G401.6 (cell line): ENCODE results near the gene FIZ1.

ENCODE experiments used
- FAIRE-seq: peaks from 2 replicates; lab custom pipeline; 2012; peaks lifted over from hg19 to GRCh38; lab: Jason Lieb, UNC

The FIZ1 gene

DNA sequence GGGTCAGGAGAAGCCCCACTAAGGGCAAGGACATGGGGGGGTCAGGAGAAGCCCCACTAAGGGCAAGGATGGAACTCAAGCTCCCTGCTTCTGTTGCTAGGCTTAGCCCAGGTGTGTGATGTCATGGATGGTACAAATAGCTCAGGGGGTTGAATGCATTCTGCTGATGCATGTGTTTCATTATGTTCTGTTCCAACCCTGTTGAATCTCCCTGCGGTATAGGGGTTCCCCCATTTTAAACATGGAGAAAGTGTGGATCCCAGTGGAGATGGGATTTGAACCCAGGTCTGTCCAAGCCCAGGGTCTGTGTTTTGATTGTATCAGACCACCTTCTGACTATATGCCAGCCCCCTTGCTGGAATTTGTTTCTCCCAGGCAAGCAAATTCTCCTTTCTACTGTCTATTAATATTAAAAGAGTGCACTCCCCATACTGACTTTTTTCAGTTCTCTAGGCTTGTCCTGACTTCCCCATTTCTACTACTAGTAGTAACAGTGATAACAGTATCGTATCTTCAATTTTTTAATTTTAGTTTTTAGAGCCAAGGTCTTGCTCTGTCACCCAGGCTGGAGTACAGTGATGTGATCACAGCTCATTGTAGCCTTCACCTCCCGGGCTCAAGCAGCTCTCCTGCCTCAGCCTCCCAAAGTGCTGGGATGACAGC is 12.8 kb upstream of the FIZ1 start:
- no peak for FAIRE-seq

DNA sequence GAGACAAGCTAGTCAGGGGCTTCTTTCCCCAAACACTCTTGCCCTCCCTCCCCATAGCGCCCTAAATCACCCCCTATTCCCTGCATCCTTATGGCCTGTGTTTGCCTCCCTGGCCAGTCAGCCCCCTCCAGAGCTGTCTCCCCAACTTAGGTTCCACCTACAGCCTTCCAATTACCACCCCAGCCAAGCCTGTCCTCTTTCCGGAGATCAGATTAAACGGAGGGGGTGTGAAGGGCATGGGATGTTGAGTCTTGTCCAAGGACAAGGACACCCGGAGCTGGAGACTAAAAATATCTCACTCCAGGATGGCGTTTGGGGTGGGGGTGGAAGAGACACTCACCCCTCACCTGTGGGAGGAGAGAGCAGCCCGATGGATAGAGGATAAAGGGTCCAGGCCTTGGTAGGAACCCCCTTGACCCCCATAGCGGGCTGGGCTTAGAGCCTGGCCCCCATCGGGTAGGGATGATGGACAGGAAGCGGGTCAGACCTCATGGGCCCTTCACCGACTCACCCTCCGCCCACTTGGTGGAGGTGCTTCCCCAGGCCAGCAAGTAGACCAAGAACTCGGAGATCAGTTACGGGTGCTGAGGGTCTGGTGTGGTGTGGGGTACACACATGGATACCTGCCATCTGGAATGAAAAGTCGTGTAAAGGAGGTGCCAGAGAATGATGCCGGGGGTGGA is 12.1 kb upstream of the FIZ1 start:
- no peak for FAIRE-seq

DNA sequence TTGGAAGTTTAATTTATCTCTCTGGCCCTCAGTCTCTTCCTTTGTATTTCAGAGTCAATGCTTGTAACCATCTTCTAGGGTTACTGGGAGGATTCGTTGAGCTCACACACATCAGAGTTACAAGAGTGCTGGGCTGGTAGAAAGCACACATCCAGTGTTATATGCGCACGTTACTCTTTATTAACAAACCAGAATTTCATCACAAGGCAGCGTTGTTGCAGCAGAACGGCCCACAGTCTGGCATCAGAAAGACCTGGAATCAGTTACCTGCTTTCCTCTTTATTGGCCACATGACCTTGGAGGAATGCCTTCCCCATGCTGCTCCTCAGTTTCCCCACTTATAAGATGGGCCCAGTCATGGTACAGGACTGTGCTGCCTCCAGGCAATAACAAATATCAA is 10.0 kb upstream of the FIZ1 start:
- FAIRE-seq: no peak

DNA sequence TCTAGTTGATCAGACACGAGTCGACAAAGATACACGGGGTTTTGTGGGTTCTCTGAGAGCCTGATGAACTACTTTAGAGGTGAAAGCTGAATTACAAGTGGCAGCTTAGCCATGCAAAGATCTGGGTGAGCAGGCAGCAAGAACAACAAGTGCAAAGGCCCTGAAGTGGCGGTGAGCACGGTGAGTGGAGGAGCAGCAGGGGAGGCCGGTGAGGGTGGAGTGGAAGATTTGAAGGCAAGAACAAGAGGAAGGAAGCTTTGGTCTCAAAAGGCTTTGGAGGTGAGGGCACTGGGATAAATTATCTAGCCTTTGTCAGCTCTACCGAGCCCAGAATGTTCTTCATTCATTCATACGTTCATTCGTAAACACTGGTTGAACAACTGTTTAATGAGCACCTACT is 7.5 kb upstream of the FIZ1 start:
- FAIRE-seq: no peak

- FAIRE-seq: no peak
Observed at GRCh38 chr19:55606471-55606787, 7.1 kb upstream of the FIZ1 start.

DNA sequence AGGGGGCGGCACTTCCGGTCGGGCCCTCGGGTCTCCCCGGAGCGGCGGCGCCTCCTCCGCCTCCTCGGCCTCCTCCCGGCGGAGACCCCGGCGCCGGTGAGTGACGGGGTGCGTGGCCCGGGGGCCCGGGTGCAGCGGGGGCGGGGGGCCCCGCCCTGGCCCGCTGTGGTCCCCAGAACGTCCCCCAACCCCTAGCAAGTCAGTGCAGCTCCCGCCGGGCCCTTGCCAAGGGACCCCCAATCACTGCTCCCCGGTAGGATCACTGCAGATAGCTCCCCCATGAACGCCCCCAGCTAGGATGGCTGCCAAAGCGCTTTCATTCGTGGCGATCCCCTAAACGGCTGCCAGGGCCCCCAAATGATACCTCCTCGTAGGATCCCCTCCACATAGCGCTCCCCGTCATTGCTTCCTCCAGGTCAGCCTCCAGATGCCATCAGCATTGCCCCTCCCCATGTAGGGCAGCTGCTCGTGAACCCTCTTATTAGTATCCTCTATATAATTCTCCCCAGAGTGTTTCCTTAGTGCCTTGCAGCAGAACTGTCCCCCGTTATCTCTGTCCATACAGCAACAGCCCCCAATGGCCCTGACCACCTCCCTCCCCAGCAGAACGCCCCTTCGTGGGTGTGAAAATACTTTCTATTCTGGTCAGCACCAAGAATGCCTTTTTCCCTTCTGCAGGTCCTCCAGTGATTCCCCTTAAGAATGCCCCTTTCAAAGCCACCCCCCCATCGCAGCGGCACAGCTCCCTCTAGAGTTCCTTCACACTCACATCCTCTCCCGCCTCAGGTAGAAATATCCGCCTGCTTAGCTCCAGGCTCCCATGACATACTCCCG is 6.5 kb upstream of the FIZ1 start, which contains the start of gene ZNF865:
ZNF865 (plus strand) TSS at position 11 of the 834 bp plus-strand sequence. CDS start 7,972 bp downstream, outside the sequence.
- peak; percentile 50 for FAIRE-seq

GRCh38 chr19:55605207-55605636 is 5.9 kb upstream of the FIZ1 start:
- FAIRE-seq: peak; percentile 96

GRCh38 chr19:55603581-55604292 is 4.4 kb upstream of the FIZ1 start:
- no peak for FAIRE-seq

DNA sequence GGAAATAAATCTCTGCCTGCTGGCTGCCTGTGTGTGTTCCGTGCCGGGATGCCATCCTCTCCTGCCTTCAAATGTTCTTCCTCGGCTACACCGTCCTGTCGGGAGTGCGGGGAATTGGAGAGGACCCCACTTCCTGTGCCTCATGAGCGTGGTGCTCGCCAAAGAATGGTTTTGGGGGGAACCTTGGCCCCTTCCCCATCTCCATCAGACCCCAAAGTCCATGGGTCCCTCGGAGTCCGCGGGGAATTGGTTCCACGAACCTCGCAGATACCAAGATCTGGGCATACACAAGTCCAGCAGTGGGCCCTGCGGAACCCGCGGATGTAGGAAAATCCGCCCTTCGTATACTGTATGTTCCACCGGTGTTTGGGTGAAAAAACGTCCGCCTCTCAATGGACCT is 3.8 kb upstream of the FIZ1 start:
- no peak for FAIRE-seq

DNA sequence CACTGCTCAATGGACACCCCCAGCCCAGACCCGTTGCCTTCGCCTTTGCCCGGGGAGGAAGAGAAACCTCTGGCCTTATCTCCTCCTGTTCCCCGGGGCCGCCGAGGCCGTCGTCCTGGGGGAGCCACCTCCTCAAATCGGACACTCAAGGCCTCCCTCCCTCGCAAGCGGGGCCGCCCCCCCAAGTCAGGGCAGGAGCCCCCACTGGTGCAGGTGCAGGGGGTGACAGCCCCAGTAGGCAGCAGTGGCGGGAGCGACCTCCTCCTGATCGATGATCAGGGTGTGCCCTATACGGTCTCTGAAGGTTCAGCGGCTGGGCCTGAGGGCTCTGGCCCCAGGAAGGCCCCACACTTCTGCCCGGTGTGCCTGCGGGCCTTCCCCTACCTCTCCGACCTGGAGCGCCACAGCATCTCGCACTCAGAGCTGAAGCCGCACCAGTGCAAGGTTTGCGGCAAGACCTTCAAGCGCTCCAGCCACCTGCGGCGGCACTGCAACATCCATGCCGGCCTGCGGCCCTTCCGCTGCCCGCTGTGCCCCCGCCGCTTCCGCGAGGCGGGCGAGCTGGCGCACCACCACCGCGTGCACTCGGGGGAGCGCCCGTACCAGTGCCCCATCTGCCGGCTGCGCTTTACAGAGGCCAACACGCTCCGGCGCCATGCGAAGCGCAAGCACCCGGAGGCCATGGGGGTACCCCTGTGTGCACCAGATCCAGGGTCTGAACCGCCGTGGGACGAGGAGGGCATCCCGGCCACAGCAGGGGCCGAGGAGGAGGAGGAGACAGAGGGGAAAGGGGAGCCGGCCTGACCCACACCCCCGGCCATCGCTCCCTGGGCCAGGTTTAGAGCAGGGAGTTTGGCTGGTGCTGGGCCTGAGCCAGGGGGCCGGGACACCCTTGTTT is 3.0 kb upstream of the FIZ1 start:
- FAIRE-seq: no peak

DNA sequence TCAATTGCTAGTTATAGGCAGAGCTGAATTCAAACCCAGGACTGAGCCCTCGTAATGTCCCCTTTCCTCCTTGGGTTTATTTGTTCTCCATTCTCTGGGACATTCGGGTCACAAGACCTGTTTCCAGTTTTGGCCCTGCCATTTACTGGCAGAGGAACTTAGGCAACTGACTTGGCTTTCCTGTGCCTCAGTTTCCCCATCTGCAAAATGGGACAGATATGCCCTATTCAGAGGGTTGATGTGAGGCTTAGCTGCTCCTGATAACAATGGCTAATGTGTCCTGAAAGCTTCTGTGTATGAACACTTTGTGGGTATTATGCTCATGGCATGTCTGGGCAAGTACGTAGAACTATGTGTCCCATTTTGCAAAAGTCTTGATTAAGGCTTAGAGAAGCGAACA is 1.8 kb upstream of the FIZ1 start:
- FAIRE-seq: no peak

DNA sequence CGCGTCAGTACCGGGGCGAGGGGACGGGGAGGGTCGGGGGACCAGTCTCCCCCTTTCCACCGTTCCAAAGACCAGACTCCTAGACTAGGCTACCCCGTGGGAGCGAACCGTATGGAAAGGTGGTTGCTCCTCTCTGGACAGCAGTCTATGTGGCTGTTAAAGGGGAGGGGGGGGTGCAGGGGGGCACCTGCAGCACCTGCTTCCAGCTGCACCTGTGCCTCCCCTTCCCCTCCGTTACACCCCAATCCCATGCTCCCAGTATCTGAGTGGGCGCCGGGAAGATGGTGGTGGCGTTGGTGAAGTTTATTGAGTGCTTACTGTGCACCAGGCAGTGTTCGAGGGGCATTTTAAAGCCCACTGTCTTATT is 1.3 kb upstream of the FIZ1 start:
- FAIRE-seq: no peak

DNA sequence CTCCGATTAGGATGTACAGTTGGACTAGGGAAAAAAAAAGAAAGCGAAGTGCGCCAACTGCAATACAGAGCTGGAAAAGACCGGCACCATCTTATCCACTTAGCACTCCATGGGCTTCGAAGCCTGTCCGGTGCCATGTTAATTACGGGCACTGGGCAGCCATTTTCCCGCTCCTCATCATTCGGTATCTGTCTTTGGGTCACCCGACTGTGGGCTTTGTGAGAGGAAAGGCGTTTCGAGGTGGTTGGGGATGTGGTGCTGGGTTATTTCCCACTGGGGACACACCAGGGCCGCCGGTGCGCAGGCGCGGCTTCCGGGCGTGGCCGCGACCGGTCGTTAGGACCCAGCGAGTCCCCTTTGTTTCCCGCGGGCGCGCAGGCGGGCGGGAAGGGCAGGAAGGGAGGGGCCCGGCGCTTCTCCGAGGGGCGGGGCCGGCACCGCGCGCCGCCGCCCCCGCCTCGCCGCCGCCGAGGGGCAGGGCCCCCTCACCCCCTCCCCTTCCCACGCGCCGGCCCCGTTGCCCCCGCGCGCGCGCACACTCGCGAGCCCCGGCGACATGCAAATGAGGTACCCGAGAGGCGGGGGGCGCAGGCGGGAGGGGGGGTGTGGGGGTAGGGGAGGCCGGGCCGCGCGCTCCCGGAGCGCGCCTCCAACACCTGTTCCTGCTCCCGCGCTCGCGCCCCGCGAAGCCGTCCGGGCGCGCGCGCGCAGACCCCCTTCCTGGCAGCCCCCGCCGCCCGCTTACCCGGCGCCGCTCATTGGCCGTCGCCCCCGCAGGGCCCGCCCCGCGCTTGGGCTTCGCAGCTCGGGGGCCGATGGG is 735 bp upstream of the FIZ1 start, which contains the start of gene ZNF524:
ZNF524 (plus strand) TSS at position 447 of the 820 bp plus-strand sequence. CDS start 1,825 bp downstream, outside the sequence.
- no peak for FAIRE-seq

DNA sequence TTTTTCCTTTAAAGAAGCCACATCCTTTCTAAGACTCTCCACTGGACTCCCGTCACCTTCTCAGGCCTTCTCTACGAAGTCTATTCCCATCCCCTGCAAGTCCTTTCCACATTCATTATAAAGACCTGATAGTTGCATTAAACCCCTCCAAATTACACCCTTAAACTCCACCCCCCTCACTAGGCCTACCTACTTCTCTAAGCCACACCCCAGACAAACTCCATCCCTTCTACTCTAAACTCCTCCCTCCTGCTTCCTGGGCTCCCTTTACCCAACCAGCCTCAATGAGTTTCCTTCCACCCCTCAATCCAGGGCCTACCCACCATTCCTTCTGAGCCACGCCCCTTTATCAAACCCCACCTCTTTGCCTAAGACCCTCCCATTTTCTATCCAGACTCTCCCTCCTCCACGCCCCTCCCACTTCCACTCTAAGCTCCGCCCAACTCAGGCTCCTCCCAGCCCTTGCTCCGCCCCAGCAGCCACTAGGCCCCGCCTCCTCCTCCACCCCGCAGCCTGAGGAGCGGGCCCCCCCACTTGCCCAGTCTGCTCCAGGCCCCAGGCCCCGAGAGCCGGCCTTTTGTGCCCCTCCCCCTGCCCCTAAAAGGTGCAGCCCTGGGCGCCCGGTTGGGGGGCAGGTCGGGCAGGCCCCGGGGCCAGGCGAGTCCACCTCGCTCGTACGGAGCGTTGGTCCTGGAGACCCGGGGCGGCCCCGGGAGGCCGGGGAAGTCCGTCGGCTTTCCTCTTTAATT is 424 bp downstream of the FIZ1 start:
- peak; percentile 97 for FAIRE-seq

- FAIRE-seq: no peak
Observed at GRCh38 chr19:55598034-55598433, 1.3 kb downstream of the FIZ1 start.

- no peak for FAIRE-seq
Observed at GRCh38 chr19:55597501-55597921, 1.8 kb downstream of the FIZ1 start.

DNA sequence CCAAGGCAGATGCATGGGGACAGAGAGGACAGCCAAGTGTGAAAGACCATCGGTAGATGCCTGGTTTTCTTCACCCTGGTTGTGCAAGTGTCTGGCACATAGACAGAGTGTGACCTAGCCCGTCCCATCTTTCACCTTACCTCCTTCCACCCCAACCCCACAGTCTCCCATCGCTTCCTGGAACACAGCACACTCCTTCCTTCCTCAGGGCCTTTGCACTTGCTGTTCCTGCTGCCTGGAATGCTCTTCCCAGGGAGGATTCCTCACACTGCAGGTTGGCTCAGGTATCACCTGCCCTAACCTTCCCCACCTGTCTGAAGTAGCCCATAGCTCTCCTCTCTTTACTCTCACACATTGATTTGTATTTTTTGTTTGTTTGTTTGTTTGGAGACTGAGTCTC is 3.0 kb downstream of the FIZ1 start:
- FAIRE-seq: no peak

DNA sequence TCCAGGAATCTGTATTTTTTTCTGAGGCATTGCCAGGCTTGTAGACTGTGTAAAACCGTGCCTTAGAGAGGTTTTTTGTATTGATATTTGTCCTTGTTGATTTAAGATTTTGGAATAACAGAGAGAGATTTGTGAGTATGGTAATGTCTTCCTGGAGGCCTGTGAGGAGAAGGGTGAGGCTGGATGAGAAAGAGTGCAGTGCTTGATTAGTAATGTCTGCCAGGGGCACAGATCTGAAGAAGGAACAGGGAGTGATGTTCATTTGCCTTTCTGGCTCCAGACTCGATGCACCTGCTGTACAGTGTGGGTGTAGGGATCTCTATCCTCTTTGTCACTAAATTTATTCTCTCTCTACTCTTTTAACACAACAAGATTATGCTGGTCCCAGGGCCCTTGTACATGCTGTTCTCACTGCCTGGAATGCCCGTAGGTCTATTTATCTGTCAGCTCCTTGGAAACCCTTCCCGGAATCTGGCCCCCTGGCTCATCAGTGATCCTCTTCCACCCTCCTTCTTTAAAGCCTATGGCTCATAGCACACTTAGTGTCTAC is 4.2 kb downstream of the FIZ1 start:
- FAIRE-seq: no peak

GRCh38 chr19:55593096-55593772 is 6.1 kb downstream of the FIZ1 start:
- no peak for FAIRE-seq
